Neuronal stem cell (in vitro differentiated cells): ENCODE measurements around the gene AGTR2. TPM values are rescaled to one million over a fixed set of nuclear protein-coding genes. Genes with fewer than 3 reads are reported as not detected.
"Not testable (repeated sequence)": the region's sequence is repeated elsewhere in the genome, so short reads cannot be mapped to it uniquely, and the experiment has no call there.

Experiments used
- DNase-seq: peaks from one replicate; pipeline ENCODE4 v3.0.0-alpha.2; 2013; ENCODE audit warnings: low spot score
- H2AFZ ChIP-seq: one replicate; pipeline ENCODE4 v1.6.1; 2013; ENCODE audit warnings: mild to moderate bottlenecking, low read length, inconsistent platforms
- H2AK5ac ChIP-seq: 2 replicates; pipeline ENCODE4 v1.6.1; 2013; ENCODE audit warnings: low read depth, mild to moderate bottlenecking, inconsistent platforms, low read length, moderate library complexity, mixed read lengths
- H2BK120ac ChIP-seq: 2 replicates; pipeline ENCODE4 v1.6.1; 2013; ENCODE audit warnings: low read depth, mild to moderate bottlenecking, inconsistent platforms, low read length, moderate library complexity, mixed read lengths
- H2BK12ac ChIP-seq: one replicate; pipeline ENCODE4 v1.6.1; 2013; ENCODE audit warnings: low read length, inconsistent platforms
- H2BK15ac ChIP-seq: 2 replicates; pipeline ENCODE4 v1.6.1; 2013; ENCODE audit warnings: mild to moderate bottlenecking, low read length, inconsistent platforms, mixed read lengths
- H2BK5ac ChIP-seq: one replicate; pipeline ENCODE4 v1.6.1; 2013; ENCODE audit warnings: inconsistent platforms, mild to moderate bottlenecking, low read length, moderate library complexity
- H3K14ac ChIP-seq: one replicate; pipeline ENCODE4 v1.6.1; 2013; ENCODE audit warnings: low read length, inconsistent platforms
- H3K18ac ChIP-seq: 2 replicates; pipeline ENCODE4 v1.6.1; 2013; ENCODE audit warnings: low read length, inconsistent platforms
- H3K23ac ChIP-seq: 2 replicates; pipeline ENCODE4 v1.6.1; 2013; ENCODE audit warnings: low read depth, mild to moderate bottlenecking, mixed read lengths, low read length, inconsistent platforms; ENCODE audit not compliant: poor library complexity
- H3K27ac ChIP-seq: replicated peaks from 3 replicates; pipeline ENCODE4 v1.5.1; 2013; ENCODE audit warnings: low read length, inconsistent platforms
- H3K27me3 ChIP-seq, 3 experiments: 2 replicates each; pipeline ENCODE4 v1.6.1; 2013; ENCODE audit warnings: low read length in 3 of 3, mild to moderate bottlenecking in 2 of 3, inconsistent platforms in 1 of 3, low read depth in 1 of 3, mixed read lengths in 1 of 3, moderate library complexity in 1 of 3; ENCODE audit not compliant: control insufficient read depth in 3 of 3, insufficient read depth in 3 of 3
- H3K36me3 ChIP-seq, 2 donors: replicated peaks in 1 of 2; 2 replicates each; pipeline ENCODE4 v1.6.1; 2013; ENCODE audit warnings: low read length in 2 of 2; ENCODE audit not compliant: control insufficient read depth in 2 of 2, insufficient read depth in 2 of 2
- H3K4ac ChIP-seq: 2 replicates; pipeline ENCODE4 v1.6.1; 2013; ENCODE audit warnings: inconsistent platforms, mild to moderate bottlenecking, low read length, moderate library complexity
- H3K4me1 ChIP-seq, 2 donors: 1 replicate in 1 of 2; 2 replicates in 1 of 2; pipeline ENCODE4 v1.6.1; 2013; ENCODE audit warnings: low read length in 2 of 2, low read depth in 1 of 2; ENCODE audit not compliant: control insufficient read depth in 2 of 2, insufficient read depth in 1 of 2
- H3K4me2 ChIP-seq: one replicate; pipeline ENCODE4 v1.6.1; 2013; ENCODE audit warnings: mild to moderate bottlenecking, low read length, inconsistent platforms; ENCODE audit not compliant: insufficient read depth, poor library complexity, severe bottlenecking
- H3K4me3 ChIP-seq, 2 donors: 2 replicates each; pipeline ENCODE4 v1.5.1; 2013; ENCODE audit warnings: low read length in 2 of 2, mild to moderate bottlenecking in 2 of 2, inconsistent platforms in 1 of 2, moderate library complexity in 1 of 2
- H3K79me1 ChIP-seq: one replicate; pipeline ENCODE4 v1.6.1; 2013; ENCODE audit warnings: low read depth, mild to moderate bottlenecking, inconsistent platforms, low read length, moderate library complexity
- H3K9ac ChIP-seq: one replicate; pipeline ENCODE4 v1.6.1; 2013; ENCODE audit warnings: mild to moderate bottlenecking, low read depth, low read length, inconsistent platforms; ENCODE audit not compliant: poor library complexity
- H3K9me3 ChIP-seq, 2 donors: replicated peaks in 1 of 2; 2 replicates each; pipeline versions ENCODE3 to v1.6.1; 2013; ENCODE audit warnings: low read length in 2 of 2, mild to moderate bottlenecking in 2 of 2, inconsistent platforms in 1 of 2, low read depth in 1 of 2, mixed read lengths in 1 of 2, moderate library complexity in 1 of 2; ENCODE audit not compliant: control insufficient read depth in 2 of 2, insufficient read depth in 1 of 2
- H4K8ac ChIP-seq: one replicate; pipeline ENCODE4 v1.6.1; 2013; ENCODE audit warnings: low read depth, mild to moderate bottlenecking, inconsistent platforms, low read length, moderate library complexity
- H4K91ac ChIP-seq: one replicate; pipeline ENCODE4 v1.6.1; 2013; ENCODE audit warnings: low read length, low read depth, mild to moderate bottlenecking, inconsistent platforms; ENCODE audit not compliant: poor library complexity
- WGBS, 2 donors: extraction: QIAGEN DNeasy Blood & Tissue Kit; methylation state at CpG; one replicate each; pipeline ENCODE4 v1.1.7; 2013; ENCODE audit warnings: missing lambda C conversion rate in 2 of 2, mixed read lengths in 1 of 2; ENCODE audit not compliant: insufficient read length in 2 of 2, insufficient replicate concordance in 1 of 2; ENCODE audit errors: extremely low coverage in 2 of 2; 5-methylcytosine and 5-hydroxymethylcytosine counted together
- polyA plus RNA-seq, 2 experiments: library from polyadenylated mRNA; stranded (reverse); fragments of 200-250 nt; gene quantifications; one replicate each; pipeline ENCODE4 v1.2.3, GENCODE V29; 2013

AGTR2 gene, protein sequence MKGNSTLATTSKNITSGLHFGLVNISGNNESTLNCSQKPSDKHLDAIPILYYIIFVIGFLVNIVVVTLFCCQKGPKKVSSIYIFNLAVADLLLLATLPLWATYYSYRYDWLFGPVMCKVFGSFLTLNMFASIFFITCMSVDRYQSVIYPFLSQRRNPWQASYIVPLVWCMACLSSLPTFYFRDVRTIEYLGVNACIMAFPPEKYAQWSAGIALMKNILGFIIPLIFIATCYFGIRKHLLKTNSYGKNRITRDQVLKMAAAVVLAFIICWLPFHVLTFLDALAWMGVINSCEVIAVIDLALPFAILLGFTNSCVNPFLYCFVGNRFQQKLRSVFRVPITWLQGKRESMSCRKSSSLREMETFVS
- polyA plus RNA-seq (2013, experiment 1 of 2) = not detected
- not detected for polyA plus RNA-seq (2013, experiment 2 of 2)

DNA sequence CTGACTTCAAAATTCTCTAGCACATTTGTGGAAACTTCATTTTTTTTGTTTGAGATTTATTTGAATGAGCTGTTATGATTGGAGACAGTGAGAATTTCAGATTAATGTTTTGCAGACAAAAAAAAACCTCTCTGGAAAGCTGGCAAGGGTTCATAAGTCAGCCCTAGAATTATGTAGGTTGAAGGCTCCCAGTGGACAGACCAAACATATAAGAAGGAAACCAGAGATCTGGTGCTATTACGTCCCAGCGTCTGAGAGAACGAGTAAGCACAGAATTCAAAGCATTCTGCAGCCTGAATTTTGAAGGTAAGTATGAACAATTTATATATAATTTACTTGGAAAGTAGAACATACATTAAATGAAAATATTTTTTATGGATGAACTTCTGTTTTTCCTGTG lies at the start of gene AGTR2:
AGTR2 (plus strand) TSS at position 234 of the 400 bp plus-strand sequence. CDS start 1,537 bp downstream, outside the sequence.
- H2BK12ac ChIP-seq = no peak within 1 kb of the TSS
- no peak within 1 kb of the TSS for H3K18ac ChIP-seq
- H2BK15ac ChIP-seq = no peak within 1 kb of the TSS
- WGBS, 2 donors = no CpG with 5 or more reads among the region's 3 CpGs
- H4K91ac ChIP-seq = no peak within 1 kb of the TSS
- peaks cover 0 to 13% (median 0%) of the 10 kb centered on the region in 3 experiments for H3K27me3 ChIP-seq
- H2AFZ ChIP-seq = no peak within 1 kb of the TSS
- DNase-seq = no peak
- no peak within 1 kb of the TSS for H4K8ac ChIP-seq
- no peak within 1 kb of the TSS for H3K4me3 ChIP-seq
- H2BK5ac ChIP-seq = no peak within 1 kb of the TSS
- H3K79me1 ChIP-seq = no peaks in the 10 kb centered on the region
- H3K27ac ChIP-seq = no peak within 1 kb of the TSS
- no peak within 1 kb of the TSS for H3K4ac ChIP-seq
- no peak within 1 kb of the TSS for H3K23ac ChIP-seq
- no peak within 1 kb of the TSS for H3K4me2 ChIP-seq
- no peaks in the 10 kb centered on the region for H3K9me3 ChIP-seq
- H2BK120ac ChIP-seq = no peak within 1 kb of the TSS
- no peaks in the 10 kb centered on the region for H3K36me3 ChIP-seq
- H3K9ac ChIP-seq = no peak within 1 kb of the TSS
- no peak within 1 kb of the TSS for H2AK5ac ChIP-seq
- no peaks in the 10 kb centered on the region for H3K4me1 ChIP-seq
- no peak within 1 kb of the TSS for H3K14ac ChIP-seq

DNA sequence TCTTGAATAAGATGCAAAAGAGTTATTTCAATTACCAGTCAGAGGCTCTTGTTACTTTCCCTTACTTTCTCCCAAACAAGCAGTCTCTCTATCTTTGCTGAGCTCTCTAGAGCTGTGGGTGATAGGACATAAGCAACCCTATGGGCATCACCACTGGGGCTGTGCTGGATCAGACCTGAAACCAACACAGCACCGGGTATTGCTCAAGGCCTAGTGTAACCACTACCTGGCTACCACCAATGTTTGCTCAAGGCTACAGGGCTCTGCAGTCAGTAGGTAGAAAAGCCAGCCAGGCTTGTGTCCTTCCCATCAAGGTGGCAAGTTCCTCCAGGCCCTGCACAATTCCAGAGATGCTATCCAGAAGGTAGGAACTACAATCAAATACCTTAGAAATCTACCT lies 35.3 kb upstream of the AGTR2 start:
- H3K9ac ChIP-seq = no peak overlapping the region
- no peak overlapping the region for H2AFZ ChIP-seq
- H3K27ac ChIP-seq = no peak overlapping the region
- no CpG with 5 or more reads among the region's 1 CpG for WGBS, 2 donors
- H2BK12ac ChIP-seq = no peak overlapping the region
- H3K4me3 ChIP-seq = no peak overlapping the region
- H3K14ac ChIP-seq = no peak overlapping the region
- H3K4me1 ChIP-seq = no peaks in the 10 kb centered on the region
- no peak overlapping the region for H2AK5ac ChIP-seq
- H3K27me3 ChIP-seq = no peaks in the 10 kb centered on the region
- no peaks in the 10 kb centered on the region for H3K79me1 ChIP-seq
- H3K23ac ChIP-seq = no peak overlapping the region
- no peak overlapping the region for H4K91ac ChIP-seq
- no peak overlapping the region for H3K4ac ChIP-seq
- no peak overlapping the region for H3K4me2 ChIP-seq
- H2BK120ac ChIP-seq = no peak overlapping the region
- no peak overlapping the region for H3K18ac ChIP-seq
- DNase-seq = no peak
- H2BK15ac ChIP-seq = no peak overlapping the region
- H3K36me3 ChIP-seq = no peaks in the 10 kb centered on the region
- no peaks in the 10 kb centered on the region for H3K9me3 ChIP-seq
- H2BK5ac ChIP-seq = no peak overlapping the region
- no peak overlapping the region for H4K8ac ChIP-seq

DNA sequence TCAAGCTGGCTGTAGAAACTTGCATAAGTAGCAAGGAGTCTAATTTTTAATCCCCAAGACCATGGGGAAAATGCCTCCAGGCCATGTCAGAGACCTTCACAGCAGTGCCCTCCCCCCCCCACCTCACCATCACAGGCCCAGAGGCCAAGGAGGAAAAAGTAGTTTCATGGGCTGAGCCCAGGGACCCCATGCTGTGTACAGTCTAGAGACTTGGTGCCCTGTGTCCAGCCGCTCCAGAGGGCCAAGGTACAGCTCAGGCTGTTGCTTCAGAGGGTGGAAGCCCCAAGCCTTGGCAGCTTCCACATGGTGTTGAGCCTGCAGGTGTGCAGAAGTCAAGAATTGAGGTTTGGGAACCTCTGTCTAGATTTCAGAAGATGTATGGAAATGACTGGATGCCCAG lies 29.3 kb upstream of the AGTR2 start:
- not testable (repeated sequence) for H2AK5ac ChIP-seq, DNase-seq, H3K4me2 ChIP-seq, H3K18ac ChIP-seq, H3K27me3 ChIP-seq, H3K27ac ChIP-seq, H3K9ac ChIP-seq, H2BK15ac ChIP-seq, H3K4ac ChIP-seq, H3K4me3 ChIP-seq, H2AFZ ChIP-seq, H2BK12ac ChIP-seq, H3K9me3 ChIP-seq, H2BK5ac ChIP-seq, H3K79me1 ChIP-seq, H3K36me3 ChIP-seq, H3K14ac ChIP-seq, H4K91ac ChIP-seq, H3K23ac ChIP-seq, H3K4me1 ChIP-seq, H4K8ac ChIP-seq, H2BK120ac ChIP-seq
- no CpG with 5 or more reads among the region's 1 CpG for WGBS, 2 donors

DNA sequence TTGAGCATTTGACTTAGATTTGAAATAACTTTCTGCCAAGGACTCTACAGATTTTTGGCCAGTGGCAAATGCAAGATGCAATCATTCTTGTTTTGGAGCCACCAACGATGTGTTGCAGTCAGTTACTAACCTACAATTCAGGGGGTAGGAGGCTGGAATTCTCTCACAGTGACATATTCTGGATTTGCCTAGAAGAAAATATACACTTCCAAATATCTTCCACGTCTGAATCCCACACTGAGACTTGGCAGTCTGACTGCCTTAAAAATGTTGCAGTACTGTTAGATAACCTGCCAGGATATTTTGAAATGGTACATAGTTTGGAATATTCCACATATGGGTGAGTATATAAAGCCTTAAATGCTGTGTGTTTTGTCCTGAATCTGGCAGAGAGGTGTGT lies 27.6 kb upstream of the AGTR2 start:
- no peak overlapping the region for H2BK15ac ChIP-seq
- H3K36me3 ChIP-seq = no peaks in the 10 kb centered on the region
- H3K9ac ChIP-seq = no peak overlapping the region
- H3K14ac ChIP-seq = no peak overlapping the region
- no peak overlapping the region for H2AK5ac ChIP-seq
- H4K91ac ChIP-seq = no peak overlapping the region
- H3K18ac ChIP-seq = no peak overlapping the region
- no peak overlapping the region for H3K4ac ChIP-seq
- no peaks in the 10 kb centered on the region for H3K79me1 ChIP-seq
- no peaks in the 10 kb centered on the region for H3K4me1 ChIP-seq
- no peak overlapping the region for H3K4me2 ChIP-seq
- WGBS, 2 donors = no CpG with 5 or more reads among the region's 2 CpGs
- no peak overlapping the region for H4K8ac ChIP-seq
- no peaks in the 10 kb centered on the region for H3K9me3 ChIP-seq
- H2BK120ac ChIP-seq = no peak overlapping the region
- H3K27ac ChIP-seq = no peak overlapping the region
- no peaks in the 10 kb centered on the region for H3K27me3 ChIP-seq
- no peak overlapping the region for H3K4me3 ChIP-seq
- H2BK12ac ChIP-seq = no peak overlapping the region
- no peak for DNase-seq
- H2BK5ac ChIP-seq = no peak overlapping the region
- H2AFZ ChIP-seq = no peak overlapping the region
- no peak overlapping the region for H3K23ac ChIP-seq
